H1 (cell line): ENCODE measurements around the gene METTL25B. TPM values are rescaled to one million over a fixed set of nuclear protein-coding genes. Genes with fewer than 3 reads are reported as not detected.

Experiments used
- BCL11A ChIP-seq, 2 experiments: IDR thresholded peaks; one replicate each; pipeline ENCODE4 v1.6.1; 2011; ENCODE audit warnings: low read depth in 2 of 2, low read length in 2 of 2, mild to moderate bottlenecking in 2 of 2
- BRCA1 ChIP-seq: IDR thresholded peaks from 2 replicates; pipeline ENCODE4 v1.6.1; 2012; ENCODE audit warnings: low read depth, low read length, improper control_type of control experiment
- CBX8 ChIP-seq: fragments of 300-800, 300-1000 bp; sonication (generic); IDR thresholded peaks from 2 replicates; pipeline ENCODE4 v1.7.1; 2016; ENCODE audit warnings: low read depth, low read length, borderline replicate concordance
- CHD2 ChIP-seq: IDR thresholded peaks from 2 replicates; pipeline ENCODE4 v1.6.1; 2012; ENCODE audit warnings: low read length, improper control_type of control experiment
- CREB1 ChIP-seq: IDR thresholded peaks from 2 replicates; pipeline ENCODE4 v1.6.1; 2012; ENCODE audit warnings: inconsistent platforms
- CTCF ChIP-seq, 3 experiments: IDR thresholded peaks; 1 replicate in 2 of 3; 2 replicates in 1 of 3; pipeline versions ENCODE4 v1.5.1 to v1.6.1; 2011; ENCODE audit warnings: low read length in 3 of 3, mild to moderate bottlenecking in 3 of 3, inconsistent platforms in 2 of 3, low read depth in 1 of 3, moderate library complexity in 1 of 3; ENCODE audit not compliant: insufficient read depth in 1 of 3; ENCODE audit errors: control extremely low read depth in 1 of 3
- EGR1 ChIP-seq: IDR thresholded peaks from 2 replicates; pipeline ENCODE4 v1.6.1; 2011; ENCODE audit warnings: low read depth, low read length, borderline replicate concordance
- EZH2 ChIP-seq: fragments of 200-600 bp; sonication (generic); IDR thresholded peaks from 2 replicates; pipeline ENCODE4 v1.7.1; 2012; ENCODE audit warnings: low read depth, mild to moderate bottlenecking, moderate library complexity, low read length, inconsistent platforms; ENCODE audit not compliant: severe bottlenecking
- GABPA ChIP-seq: IDR thresholded peaks from 2 replicates; pipeline ENCODE4 v1.6.1; 2011; ENCODE audit warnings: mild to moderate bottlenecking, low read length, moderate library complexity, borderline replicate concordance; ENCODE audit not compliant: insufficient read depth
- HDAC2 ChIP-seq, 2 experiments: fragments of 300-600 bp in 1 of 2; sonication (generic) in 1 of 2; IDR thresholded peaks; 2 replicates each; pipeline ENCODE4 v1.6.1; 2011 to 2012; ENCODE audit warnings: low read depth in 2 of 2, low read length in 2 of 2, mild to moderate bottlenecking in 2 of 2, moderate library complexity in 2 of 2, borderline replicate concordance in 1 of 2, inconsistent platforms in 1 of 2
- JUN ChIP-seq: IDR thresholded peaks from 2 replicates; pipeline ENCODE4 v1.6.1; 2011; ENCODE audit warnings: low read depth, mild to moderate bottlenecking, improper control_type of control experiment, low read length
- NRF1 ChIP-seq: IDR thresholded peaks from 2 replicates; pipeline ENCODE4 v1.6.1; 2011; ENCODE audit warnings: mild to moderate bottlenecking, low read depth, low read length, improper control_type of control experiment
- POLR2A ChIP-seq, 2 experiments: IDR thresholded peaks; 1 replicate in 1 of 2; 2 replicates in 1 of 2; pipeline ENCODE4 v1.6.1; 2011; ENCODE audit warnings: low read depth in 2 of 2, low read length in 2 of 2, mild to moderate bottlenecking in 2 of 2; ENCODE audit errors: control extremely low read depth in 1 of 2
- RAD21 ChIP-seq, 2 experiments: IDR thresholded peaks in 1 of 2; conservative IDR thresholded peaks in 1 of 2; 2 replicates each; pipeline ENCODE4 v1.6.1; 2011; ENCODE audit warnings: low read depth in 2 of 2, low read length in 2 of 2, improper control_type of control experiment in 1 of 2, inconsistent platforms in 1 of 2, mild to moderate bottlenecking in 1 of 2, moderate library complexity in 1 of 2
- RBBP5 ChIP-seq: IDR thresholded peaks from 2 replicates; pipeline ENCODE4 v1.7.1; 2012; ENCODE audit warnings: low read depth, mild to moderate bottlenecking, inconsistent platforms, low read length, moderate library complexity, borderline replicate concordance
- RFX5 ChIP-seq: IDR thresholded peaks from 2 replicates; pipeline ENCODE4 v1.6.1; 2011; ENCODE audit warnings: low read depth, low read length, improper control_type of control experiment, borderline replicate concordance
- RNF2 ChIP-seq: fragments of 200-900, 300-1000 bp; sonication (generic); IDR thresholded peaks from 2 replicates; pipeline ENCODE4 v1.7.1; 2016; ENCODE audit warnings: borderline replicate concordance, low read depth, mild to moderate bottlenecking, antibody characterized with exemption, low read length; ENCODE audit not compliant: poor library complexity, severe bottlenecking; ENCODE audit errors: missing control alignments
- SIN3A ChIP-seq, 2 experiments: IDR thresholded peaks in 1 of 2; conservative IDR thresholded peaks in 1 of 2; 2 replicates each; pipeline ENCODE4 v1.6.1; 2011 to 2012; ENCODE audit warnings: low read length in 2 of 2, improper control_type of control experiment in 1 of 2, low read depth in 1 of 2, mild to moderate bottlenecking in 1 of 2
- SIRT6 ChIP-seq: IDR thresholded peaks from one replicate; pipeline ENCODE4 v1.7.1; 2012; ENCODE audit warnings: low read length, inconsistent platforms
- SIX5 ChIP-seq: IDR thresholded peaks from 2 replicates; pipeline ENCODE4 v1.6.1; 2011; ENCODE audit warnings: mild to moderate bottlenecking, low read depth, low read length
- TEAD4 ChIP-seq: IDR thresholded peaks from 2 replicates; pipeline ENCODE4 v1.6.1; 2012; ENCODE audit warnings: low read depth, low read length, inconsistent platforms, mixed read lengths
- YY1 ChIP-seq: IDR thresholded peaks from 2 replicates; pipeline ENCODE4 v1.6.1; 2011; ENCODE audit warnings: low read depth, mild to moderate bottlenecking, low read length
- polyA plus RNA-seq, 7 experiments: library from polyadenylated mRNA; depleted of rRNA in 3 of 7; stranded (reverse) in 5 of 7; unstranded in 2 of 7; fragments of >200 nt in 5 of 7; fragments of 200-250 nt in 2 of 7; gene quantifications; 1 replicate in 5 of 7; 2 replicates in 1 of 7; 4 replicates in 1 of 7; pipeline versions ENCODE4 v1.2.1 to v1.2.3, GENCODE V29; 2011 to 2013; ENCODE audit warnings: missing spikeins in 2 of 7, mixed read lengths in 2 of 7
- total RNA-seq: library from RNA; stranded (reverse); fragmentation: NEBNext Ultra II Directional; extraction: Animal tissue kit (Norgen Biotek cat#: 25700); gene quantifications from 2 replicates; pipeline ENCODE4 v1.2.1, GENCODE V29; 2021

The METTL25B gene
- total and polyA plus RNA-seq, 2 of the 8 experiments (the other 6 are each of a cell fraction or from before 2014, with no cell fraction given), result 28.4 to 30.1 TPM

- TF ChIP-seq SIX5 (no peak), POLR2A (IDR thresholded peaks at IDR 0.05; ENCODE audit: control extremely low read depth in 1 of 2, low read depth in 2 of 2, low read length in 2 of 2) (peak in 1 of 2 experiments; percentile 48; a peak in 1 of 3 replicates), JUN (no peak), BRCA1 (no peak), EGR1 (no peak), SIN3A (conservative IDR thresholded peaks at IDR 0.05 in 1 of 2, IDR thresholded peaks at IDR 0.05 in 1 of 2; ENCODE audit: low read depth in 1 of 2, low read length in 2 of 2) (no peak; a peak in 1 of 4 replicates), EZH2 (no peak), RFX5 (no peak), CHD2 (no peak), GABPA (no peak), RNF2 (no peak), RAD21 (IDR thresholded peaks at IDR 0.05 in 1 of 2, conservative IDR thresholded peaks at IDR 0.05 in 1 of 2; ENCODE audit: low read depth in 2 of 2, low read length in 2 of 2) (no peak), TEAD4 (no peak), CBX8 (no peak), CREB1 (no peak), HDAC2 (IDR thresholded peaks at IDR 0.05; ENCODE audit: borderline replicate concordance in 1 of 2, low read depth in 2 of 2, low read length in 2 of 2) (no peak; a peak in 1 of 4 replicates), SIRT6 (no peak), RBBP5 (no peak), BCL11A (IDR thresholded peaks at IDR 0.05; ENCODE audit: low read depth in 2 of 2, low read length in 2 of 2) (no peak), CTCF (IDR thresholded peaks at IDR 0.05; ENCODE audit: control extremely low read depth in 1 of 3, insufficient read depth in 1 of 3, low read depth in 1 of 3, low read length in 3 of 3) (no peak), NRF1 (no peak), YY1 (no peak)
Measured at GRCh38 chr1:156750711-156751450, 22.6 kb downstream of the METTL25B start (continued).
